Activated T-cell treated with anti-CD3 and anti-CD28 coated beads, Interleukin-2, amount 50 U/mL, for 4 hours (primary cell): ENCODE measurements around the gene TMCC3. TPM values are rescaled to one million over a fixed set of nuclear protein-coding genes. Genes with fewer than 3 reads are reported as not detected.
A peak's percentile ranks its signal among the peaks of the same experiment; 100 is the strongest.

Source experiments
- ATAC-seq, 2 donors: fragments of 200-7000 bp; cut with Tn5 transposase; one replicate each; pipeline ENCODE4 v1.10.0; 2021
- DNase-seq: peaks from one replicate; pipeline ENCODE4 v3.0.0-alpha.2; 2020
- H3K27me3 Mint-ChIP-seq: one replicate; pipeline ENCODE4 v1.8.0; 2021; ENCODE audit warnings: low read depth, mixed read lengths
- H3K36me3 Mint-ChIP-seq: one replicate; pipeline ENCODE4 v1.8.0; 2022; ENCODE audit warnings: mixed read lengths; ENCODE audit not compliant: insufficient read depth
- H3K4me1 Mint-ChIP-seq: one replicate; pipeline ENCODE4 v1.8.0; 2021; ENCODE audit warnings: low read depth, mixed read lengths
- H3K4me3 Mint-ChIP-seq: one replicate; pipeline ENCODE4 v1.8.0; 2021; ENCODE audit warnings: mild to moderate bottlenecking, moderate library complexity, mixed read lengths
- H3K9me3 Mint-ChIP-seq: one replicate; pipeline ENCODE4 v1.8.0; 2021; ENCODE audit warnings: mixed read lengths
- total RNA-seq, 3 donors: library from RNA; stranded (reverse); gene quantifications; one replicate each; pipeline ENCODE4 v1.2.1, GENCODE V29; 2021

The TMCC3 gene
- total RNA-seq, 3 donors from 2014 or later: 0.10 to 0.21 (median 0.11) TPM

DNA sequence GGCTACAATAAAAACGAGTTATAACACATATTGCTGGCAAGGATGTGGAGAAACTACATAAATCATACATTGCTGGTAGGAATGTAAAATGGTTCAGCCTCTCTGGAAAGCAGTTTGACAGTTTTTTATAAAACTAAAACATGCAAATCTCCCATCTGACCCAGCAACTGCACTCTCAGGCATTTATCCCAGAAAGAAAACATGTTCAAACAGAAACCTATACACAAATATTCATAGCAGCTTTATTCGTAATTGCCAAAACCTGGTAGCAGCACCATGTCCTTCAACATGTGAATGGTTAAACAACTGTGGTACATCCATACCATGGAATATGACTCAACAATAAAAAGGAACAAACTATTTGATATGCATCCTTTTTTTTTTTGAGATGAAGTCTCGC is 10.1 kb upstream of the TMCC3 start:
- Mint-ChIP-seq H3K4me1 (no peaks in the 10 kb centered on the region), H3K9me3 (no peaks in the 10 kb centered on the region), H3K4me3 (no peak overlapping the region), H3K27me3 (no peaks in the 10 kb centered on the region), H3K36me3 (no peaks in the 10 kb centered on the region)
- no peak for ATAC-seq
- no peak for DNase-seq

DNA sequence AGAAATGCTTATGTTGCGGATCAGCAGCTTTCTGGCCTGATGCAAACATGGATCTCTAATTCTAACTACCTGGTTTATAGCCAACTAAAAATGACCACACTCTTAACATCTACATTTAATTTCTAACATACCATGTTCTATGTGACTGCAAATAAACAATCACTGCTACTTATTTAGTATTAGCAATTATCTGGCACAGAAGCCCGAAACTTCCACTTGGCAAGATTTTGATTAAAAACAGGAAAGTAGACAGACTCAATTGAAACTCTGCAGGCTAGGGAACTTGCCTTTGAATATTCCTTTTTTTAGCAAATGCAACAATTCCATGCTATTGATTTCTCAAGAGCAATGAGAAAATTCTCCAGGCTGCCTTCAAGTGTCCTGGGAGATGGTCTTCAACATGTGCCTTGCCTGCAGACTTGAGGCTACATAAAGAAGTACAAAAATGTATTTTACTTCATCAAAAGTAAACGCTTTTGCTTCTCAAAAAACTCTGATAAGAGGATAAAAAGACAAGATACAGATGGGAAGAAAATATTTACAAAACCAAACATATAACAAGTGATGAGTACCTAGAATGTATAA is 9.1 kb upstream of the TMCC3 start:
- DNase-seq (no peak), ATAC-seq (no peak)
- Mint-ChIP-seq H3K27me3 (no peaks in the 10 kb centered on the region), H3K4me3 (no peak overlapping the region), H3K9me3 (no peaks in the 10 kb centered on the region), H3K4me1 (no peaks in the 10 kb centered on the region), H3K36me3 (no peaks in the 10 kb centered on the region)

DNA sequence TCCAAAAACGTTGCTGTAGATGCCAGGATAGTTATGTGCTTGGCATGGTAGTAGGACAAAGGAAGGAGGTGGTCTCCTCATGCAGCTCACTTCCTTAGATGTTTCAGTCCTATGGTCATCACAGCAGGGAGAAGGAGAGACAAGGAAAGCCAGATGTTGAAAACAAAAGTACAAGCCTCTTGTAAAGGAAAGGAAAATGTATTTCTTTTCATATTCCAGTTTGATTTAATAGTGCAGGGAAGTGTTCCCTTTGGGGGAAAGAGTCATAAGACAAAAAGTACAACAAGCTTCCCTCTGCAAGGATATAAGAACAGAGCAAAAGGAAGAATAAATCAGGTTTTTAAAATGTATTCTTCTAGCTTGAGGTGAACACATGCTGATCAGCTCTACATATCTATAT is 8.6 kb upstream of the TMCC3 start:
- DNase-seq (no peak), ATAC-seq (no peak)
- Mint-ChIP-seq H3K4me3 (no peak overlapping the region), H3K36me3 (no peaks in the 10 kb centered on the region), H3K9me3 (no peaks in the 10 kb centered on the region), H3K27me3 (no peaks in the 10 kb centered on the region), H3K4me1 (no peaks in the 10 kb centered on the region)

DNA sequence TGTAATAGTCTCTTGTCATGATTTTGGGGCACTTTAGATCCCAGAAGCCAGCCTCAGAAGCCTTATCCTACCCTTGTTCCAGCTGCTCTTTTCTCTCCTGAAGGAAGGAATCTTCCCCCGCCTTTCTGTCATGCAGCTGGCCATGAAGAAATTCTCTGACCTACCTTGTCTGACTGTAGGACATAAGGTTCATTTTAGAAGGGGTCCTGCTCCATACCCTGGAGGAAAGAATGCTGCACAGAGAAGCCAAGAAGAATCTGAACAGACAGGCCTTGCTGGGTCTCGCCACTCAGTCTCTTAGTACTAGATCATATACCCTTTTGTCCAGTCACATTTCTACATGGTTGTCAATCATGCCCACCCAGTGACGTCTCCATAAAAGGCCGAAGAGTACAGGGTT is 6.2 kb upstream of the TMCC3 start:
- no peaks in the 10 kb centered on the region for H3K4me1 Mint-ChIP-seq
- H3K4me3 Mint-ChIP-seq: no peak overlapping the region
- H3K27me3 Mint-ChIP-seq: peaks cover 13% of the 10 kb centered on the region
- no peaks in the 10 kb centered on the region for H3K36me3 Mint-ChIP-seq
- H3K9me3 Mint-ChIP-seq: no peaks in the 10 kb centered on the region
- ATAC-seq: no peak
- DNase-seq: no peak

DNA sequence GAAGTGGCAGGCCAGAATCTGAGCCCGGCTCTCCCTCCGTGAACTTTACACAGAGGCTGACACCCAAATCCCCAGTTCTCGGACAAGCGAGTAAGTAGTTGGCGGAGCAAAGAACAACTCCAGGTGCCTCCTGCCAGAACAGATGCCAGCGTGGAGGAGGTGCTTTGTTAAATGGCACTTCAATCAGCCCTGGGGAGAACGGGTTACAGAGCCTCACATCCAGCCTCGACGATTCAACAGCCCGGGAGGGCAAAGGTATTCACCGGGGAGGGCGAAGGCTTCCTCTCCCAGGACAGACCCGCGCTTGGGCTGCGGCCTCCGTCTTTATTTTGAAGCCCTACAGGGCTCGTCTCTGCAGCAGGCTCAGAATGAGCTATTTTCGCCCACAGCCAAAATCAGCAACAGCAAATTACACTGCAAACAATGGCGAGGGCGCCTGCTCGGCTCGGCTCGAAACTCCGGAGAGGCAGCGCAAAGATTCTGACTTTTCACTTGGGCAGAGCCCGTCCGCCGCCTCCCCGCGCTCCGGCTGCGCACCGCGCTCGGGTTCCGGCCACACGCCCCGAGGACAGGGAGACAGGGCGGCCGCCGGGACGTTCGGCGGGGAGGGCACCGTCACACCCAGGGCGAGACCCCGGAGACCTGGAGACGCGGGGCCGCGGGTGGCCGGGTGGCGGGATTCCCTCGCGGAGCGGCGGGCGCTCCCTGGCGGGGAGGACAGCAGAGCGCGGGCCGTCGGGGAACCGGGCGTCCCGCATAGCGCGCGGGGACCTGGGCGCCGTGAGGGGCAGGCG is 811 bp downstream of the TMCC3 start:
- Mint-ChIP-seq H3K4me1 (peaks cover 17% of the 10 kb centered on the region), H3K4me3 (peak overlapping the region; percentile 77), H3K36me3 (peaks cover 2% of the 10 kb centered on the region), H3K27me3 (peaks cover 62% of the 10 kb centered on the region), H3K9me3 (no peaks in the 10 kb centered on the region)
- peak; percentile 16 for DNase-seq
- ATAC-seq: peak; percentile 74 to 78

DNA sequence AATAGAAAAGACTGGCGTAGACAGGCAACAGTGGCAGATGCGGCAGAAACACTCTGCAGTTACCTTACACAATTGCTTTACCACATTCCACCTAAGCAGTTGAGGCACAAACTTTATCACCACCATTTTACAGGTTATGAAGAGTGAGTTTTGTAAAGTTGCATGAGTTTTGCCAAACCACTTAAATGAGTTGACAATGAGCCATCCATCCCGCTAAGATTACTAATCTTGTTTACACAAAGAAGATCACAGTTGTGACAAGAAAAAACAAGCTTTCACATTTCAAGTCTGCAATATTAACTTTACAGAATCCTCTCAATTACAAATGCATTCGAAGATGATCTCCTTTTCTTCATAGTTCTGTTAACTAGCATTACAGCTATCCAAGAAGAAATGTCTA is 1.8 kb downstream of the TMCC3 start:
- Mint-ChIP-seq H3K9me3 (no peaks in the 10 kb centered on the region), H3K4me3 (peak overlapping the region; percentile 77), H3K4me1 (peaks cover 27% of the 10 kb centered on the region), H3K27me3 (peaks cover 64% of the 10 kb centered on the region), H3K36me3 (peaks cover 2% of the 10 kb centered on the region)
- ATAC-seq (no peak), DNase-seq (no peak)

DNA sequence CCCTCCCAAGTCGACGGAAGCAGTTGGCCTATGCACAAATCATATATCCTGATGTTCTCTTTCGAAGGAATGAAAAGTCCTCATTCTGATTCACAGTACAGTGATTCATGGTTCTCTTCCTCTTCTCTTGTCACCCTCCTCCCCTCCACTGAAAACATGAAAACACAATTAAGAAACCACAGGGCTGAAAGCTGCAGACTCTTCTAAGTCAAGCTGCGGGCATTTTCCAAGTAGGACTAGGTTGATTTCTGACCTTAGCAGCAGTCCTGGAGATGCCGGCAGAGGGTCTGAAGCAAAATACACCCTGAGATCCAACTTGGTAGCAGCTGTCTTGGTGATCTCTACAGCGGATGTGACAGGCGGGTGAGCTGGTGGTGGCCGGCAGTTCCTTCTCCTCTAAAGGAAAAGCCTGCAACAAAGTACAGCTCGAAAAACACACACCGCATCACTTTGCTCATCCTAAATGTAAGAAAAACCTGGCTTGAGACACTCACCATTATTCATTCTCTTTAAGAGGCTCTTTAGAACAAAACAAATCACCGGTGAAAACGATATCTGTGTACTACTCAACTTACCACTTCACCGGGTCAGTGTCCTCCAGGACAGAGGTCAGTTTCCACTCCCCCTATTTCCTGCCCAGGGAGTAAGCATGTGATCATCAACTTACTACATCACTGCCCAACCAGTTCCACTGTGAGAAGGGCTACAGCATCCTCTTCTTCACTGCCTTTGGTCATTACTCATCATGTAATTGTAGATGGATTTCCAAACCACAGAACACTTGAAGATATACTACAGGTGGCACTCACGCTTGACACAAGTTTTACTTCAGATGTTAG is 6.0 kb downstream of the TMCC3 start:
- Mint-ChIP-seq H3K9me3 (no peaks in the 10 kb centered on the region), H3K4me3 (peak overlapping the region; percentile 37), H3K27me3 (peaks cover 43% of the 10 kb centered on the region), H3K36me3 (peaks cover 2% of the 10 kb centered on the region), H3K4me1 (peaks cover 40% of the 10 kb centered on the region)
- DNase-seq (no peak), ATAC-seq (peak; percentile 63 to 65)

DNA sequence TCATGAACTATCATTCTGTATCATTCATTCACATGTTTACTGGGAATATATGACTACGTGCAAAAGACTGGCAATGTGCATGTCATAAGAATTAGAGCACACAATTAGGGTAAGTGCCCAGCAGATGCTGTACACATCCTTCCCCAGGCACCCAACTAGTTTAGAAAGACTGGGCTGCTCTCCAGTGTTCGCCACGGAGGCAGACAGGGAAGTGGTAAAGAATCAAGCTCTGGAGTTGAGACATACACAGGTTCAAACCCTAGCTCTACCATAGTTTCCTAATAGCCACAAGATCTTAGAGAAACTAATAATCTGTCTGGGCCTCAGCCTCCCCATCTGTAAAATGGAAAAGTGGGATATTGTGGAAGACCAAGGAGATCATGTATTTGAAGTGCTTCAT is 6.8 kb downstream of the TMCC3 start:
- no peak for ATAC-seq
- H3K27me3 Mint-ChIP-seq: peaks cover 35% of the 10 kb centered on the region
- H3K9me3 Mint-ChIP-seq: no peaks in the 10 kb centered on the region
- no peak overlapping the region for H3K4me3 Mint-ChIP-seq
- H3K4me1 Mint-ChIP-seq: peaks cover 34% of the 10 kb centered on the region
- no peak for DNase-seq
- peaks cover 2% of the 10 kb centered on the region for H3K36me3 Mint-ChIP-seq

DNA sequence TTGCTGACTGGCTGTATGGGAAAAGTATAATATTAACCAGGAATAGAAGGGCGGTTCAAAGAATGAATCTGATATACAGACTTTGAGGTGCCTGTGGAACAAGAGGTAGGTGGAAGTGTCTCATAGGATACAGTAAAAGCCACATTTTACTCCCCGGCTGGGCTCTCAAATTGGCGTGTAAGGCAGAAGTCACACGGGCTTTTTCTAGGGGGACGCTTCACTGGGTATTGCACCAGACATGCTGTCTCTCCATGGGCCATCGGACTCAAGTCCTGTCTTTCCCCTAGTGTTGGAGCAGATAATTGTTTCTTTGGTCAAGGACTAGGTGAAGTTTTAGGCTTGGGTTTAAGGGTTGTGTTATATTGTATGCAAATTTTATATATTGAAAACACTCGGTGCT is 9.1 kb downstream of the TMCC3 start:
- DNase-seq (no peak), ATAC-seq (no peak)
- H3K36me3 Mint-ChIP-seq: peaks cover 2% of the 10 kb centered on the region
- H3K4me3 Mint-ChIP-seq: no peak overlapping the region
- H3K4me1 Mint-ChIP-seq: peaks cover 34% of the 10 kb centered on the region
- no peaks in the 10 kb centered on the region for H3K9me3 Mint-ChIP-seq
- H3K27me3 Mint-ChIP-seq: peaks cover 19% of the 10 kb centered on the region

DNA sequence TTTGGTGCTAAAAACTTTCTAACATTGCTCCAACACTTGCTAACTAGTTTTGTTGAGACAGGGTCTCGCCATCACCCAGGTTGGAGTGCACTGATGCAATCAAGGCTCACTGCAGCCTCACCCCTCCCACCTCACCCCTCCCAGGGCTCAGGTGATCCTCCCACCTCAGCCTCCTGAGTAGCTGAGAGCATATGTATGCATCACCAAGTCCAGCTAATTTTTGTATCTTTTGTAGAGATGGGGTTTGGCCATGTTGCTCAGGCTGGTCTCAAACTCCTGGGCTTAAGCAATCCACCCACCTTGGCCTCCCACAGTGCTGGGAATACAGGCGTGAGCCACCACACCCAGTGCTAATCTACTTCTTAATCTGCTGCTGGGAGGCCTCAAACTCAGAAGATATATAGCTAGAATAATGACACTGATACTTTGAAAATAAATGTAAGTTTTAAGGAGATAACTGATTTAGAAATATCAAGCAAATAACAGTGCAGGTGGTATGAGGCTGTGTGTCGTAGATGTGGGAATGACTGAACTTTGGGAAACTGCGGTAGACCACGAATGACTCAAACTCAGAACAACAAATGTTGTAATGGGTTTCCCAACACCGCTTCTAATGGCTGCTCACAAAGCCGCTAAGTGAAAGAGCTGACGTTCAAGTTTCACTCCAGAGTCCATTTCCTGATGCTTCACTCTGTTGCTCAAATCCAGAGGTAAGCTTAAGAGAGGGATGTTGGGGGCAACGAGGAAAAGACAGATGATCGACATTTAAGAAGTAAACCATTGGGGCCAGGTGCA is 10.0 kb downstream of the TMCC3 start:
- Mint-ChIP-seq H3K27me3 (peaks cover 14% of the 10 kb centered on the region), H3K36me3 (no peaks in the 10 kb centered on the region), H3K4me3 (no peak overlapping the region), H3K4me1 (peaks cover 34% of the 10 kb centered on the region), H3K9me3 (no peaks in the 10 kb centered on the region)
- DNase-seq (no peak), ATAC-seq (peak; percentile 63 to 76)

DNA sequence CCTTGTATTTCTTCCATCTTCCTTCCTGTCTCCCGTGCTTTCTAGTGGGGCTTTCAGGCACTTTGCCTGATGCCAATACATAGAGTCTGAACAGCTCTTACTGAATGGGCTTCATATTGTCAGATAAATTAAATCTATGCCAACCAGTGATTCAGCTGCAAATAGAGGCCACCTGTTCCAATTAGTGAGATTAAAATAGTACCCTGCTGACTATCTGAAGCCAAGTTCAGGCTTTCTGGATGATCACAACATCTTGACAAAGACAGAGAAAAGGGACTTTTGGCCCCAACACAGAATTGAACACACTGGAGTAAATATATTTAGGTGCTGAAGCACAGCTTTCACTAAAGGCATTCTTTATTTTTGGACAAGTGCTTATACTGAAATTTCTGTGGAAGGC is 11.8 kb downstream of the TMCC3 start:
- no peak for DNase-seq
- Mint-ChIP-seq H3K4me3 (no peak overlapping the region), H3K36me3 (no peaks in the 10 kb centered on the region), H3K9me3 (no peaks in the 10 kb centered on the region), H3K4me1 (peaks cover 19% of the 10 kb centered on the region), H3K27me3 (peaks cover 9% of the 10 kb centered on the region)
- ATAC-seq: no peak

DNA sequence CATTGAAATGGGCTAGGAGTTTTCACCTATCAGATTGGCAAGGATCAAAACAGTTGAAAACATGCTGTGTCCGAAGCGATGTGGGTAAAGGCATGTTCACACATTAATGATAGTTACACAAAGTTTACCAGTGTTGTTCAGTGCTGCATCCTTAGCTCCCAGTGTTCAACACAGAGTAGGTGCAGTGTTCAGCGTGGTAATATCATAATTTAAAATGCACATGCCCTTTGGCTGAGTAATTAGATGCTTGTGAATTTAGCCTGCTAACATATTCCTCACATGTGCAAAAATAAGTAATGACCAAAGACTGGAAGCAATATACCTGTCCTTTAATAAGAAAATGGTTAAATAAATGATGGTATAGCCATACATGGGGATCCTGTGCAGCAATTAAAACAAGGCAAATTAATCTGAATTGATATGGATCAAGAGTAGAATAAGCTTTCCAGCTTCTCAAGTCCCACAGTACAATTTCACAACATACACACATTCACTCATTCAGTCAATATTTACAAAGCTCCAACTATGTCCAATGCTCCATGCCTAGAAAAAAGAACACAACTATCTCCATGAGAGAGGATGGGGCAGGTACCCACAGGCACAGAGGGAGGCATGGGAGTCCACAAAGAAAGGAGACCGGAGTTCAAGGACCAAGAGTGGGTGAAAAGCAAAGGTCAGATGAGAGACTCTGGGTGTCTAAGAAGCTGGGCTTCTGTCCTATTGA is 12.8 kb downstream of the TMCC3 start:
- Mint-ChIP-seq H3K4me3 (no peak overlapping the region), H3K27me3 (peaks cover 8% of the 10 kb centered on the region), H3K4me1 (peaks cover 14% of the 10 kb centered on the region), H3K9me3 (no peaks in the 10 kb centered on the region), H3K36me3 (no peaks in the 10 kb centered on the region)
- DNase-seq (no peak), ATAC-seq (no peak)

DNA sequence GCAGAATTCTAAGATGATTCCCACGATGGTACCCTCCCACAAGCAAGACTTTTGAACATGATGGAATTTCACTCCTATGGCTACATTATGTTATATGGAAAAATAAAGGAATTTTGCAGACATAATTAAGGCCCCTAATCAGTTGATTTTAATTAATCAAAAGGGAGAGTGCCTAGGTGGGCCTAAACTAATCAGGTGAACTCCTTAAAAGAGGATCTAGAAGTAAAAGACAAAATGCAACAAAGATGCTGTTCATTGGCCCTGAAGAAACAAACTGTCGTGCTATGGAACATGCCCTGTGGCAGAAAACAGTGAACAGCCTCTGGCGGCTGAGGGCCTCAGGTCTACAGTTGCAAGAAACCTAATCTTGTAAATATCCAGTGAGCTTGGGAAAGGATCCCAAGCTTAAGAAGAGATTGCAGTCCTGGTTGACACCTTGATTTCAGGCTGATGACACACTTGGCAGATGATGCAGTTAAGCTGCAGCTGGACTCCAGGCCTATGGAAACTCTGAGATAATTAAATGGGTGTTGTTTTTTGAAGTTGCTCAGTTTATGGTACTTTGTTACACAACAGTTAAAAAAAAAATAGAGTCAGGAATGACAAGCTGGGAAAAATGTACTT is 13.8 kb downstream of the TMCC3 start:
- Mint-ChIP-seq H3K36me3 (no peaks in the 10 kb centered on the region), H3K4me1 (peaks cover 14% of the 10 kb centered on the region), H3K4me3 (no peak overlapping the region), H3K27me3 (peaks cover 4% of the 10 kb centered on the region), H3K9me3 (no peaks in the 10 kb centered on the region)
- ATAC-seq (no peak), DNase-seq (no peak)
